ENCODE data around the gene CHRNA9. TPM values are rescaled to one million over a fixed set of nuclear protein-coding genes. Genes with fewer than 3 reads are reported as not detected.

Gene CHRNA9
- total RNA-seq, 3 donors from 2014 or later (not counting 1 experiment from before 2014, with no cell fraction given) = not detected

GRCh38 chr4:40328383-40328782, 6.8 kb upstream of the CHRNA9 start:
- Histone ChIP-seq H3K36me3 (ENCODE audit: control insufficient read depth, insufficient read depth, low read length) (no peaks in the 10 kb centered on the region), H3K9me3 (ENCODE audit: control insufficient read depth, insufficient read depth, low read length) (no peaks in the 10 kb centered on the region), H3K4me1 (ENCODE audit: control insufficient read depth, insufficient read depth, low read length) (no peaks in the 10 kb centered on the region), H3K4me3 (ENCODE audit: low read length) (no peak overlapping the region), H3K27ac (ENCODE audit: low read length) (no peak overlapping the region), H3K27me3 (ENCODE audit: control insufficient read depth, insufficient read depth, low read length) (no peaks in the 10 kb centered on the region)
- ATAC-seq (no peak), DNase-seq (no peak)
- Mint-ChIP-seq H3K4me1 (no peaks in the 10 kb centered on the region), H3K36me3 (no peaks in the 10 kb centered on the region), H3K27ac (no peak overlapping the region), H3K27me3 (ENCODE audit: low read depth in 2 of 2) (peaks cover 19 to 20% of the 10 kb centered on the region in 2 donors), H3K4me3 (no peak overlapping the region), H3K9me3 (no peaks in the 10 kb centered on the region)
- no peak for TF ChIP-seq CTCF (IDR thresholded peaks at IDR 0.05)
- intact Hi-C loops (cut with micrococcal nuclease) = no loop called here
- 100% methylated on average over 1 of the region's 1 CpG for WGBS (ENCODE audit: insufficient coverage)

- no peaks in the 10 kb centered on the region for H3K9me3 ChIP-seq (ENCODE audit: control insufficient read depth, insufficient read depth, low read length)
- H3K4me3 Mint-ChIP-seq = no peak overlapping the region
- TF ChIP-seq CTCF (IDR thresholded peaks at IDR 0.05) = no peak
- no peak overlapping the region for H3K27ac ChIP-seq (ENCODE audit: low read length)
- H3K27ac Mint-ChIP-seq = no peak overlapping the region
- WGBS (ENCODE audit: insufficient coverage) = 96% methylated on average over 6 of the region's 7 CpGs
- no peaks in the 10 kb centered on the region for H3K4me1 Mint-ChIP-seq
- H3K9me3 Mint-ChIP-seq = no peaks in the 10 kb centered on the region
- H3K27me3 ChIP-seq (ENCODE audit: control insufficient read depth, insufficient read depth, low read length) = no peaks in the 10 kb centered on the region
- DNase-seq (no peak), ATAC-seq (no peak)
- no peaks in the 10 kb centered on the region for H3K36me3 ChIP-seq (ENCODE audit: control insufficient read depth, insufficient read depth, low read length)
- intact Hi-C loops (cut with micrococcal nuclease) = no loop called here
- H3K36me3 Mint-ChIP-seq = no peaks in the 10 kb centered on the region
- peaks cover 20 to 24% of the 10 kb centered on the region in 2 donors for H3K27me3 Mint-ChIP-seq (ENCODE audit: low read depth in 2 of 2)
- H3K4me3 ChIP-seq (ENCODE audit: low read length) = no peak overlapping the region
- H3K4me1 ChIP-seq (ENCODE audit: control insufficient read depth, insufficient read depth, low read length) = no peaks in the 10 kb centered on the region
These were observed 5.3 kb upstream of the CHRNA9 start for GRCh38 chr4:40329805-40330204.

- intact Hi-C loops (cut with micrococcal nuclease) = no loop called here
- Histone ChIP-seq H3K27ac (ENCODE audit: low read length) (no peak overlapping the region), H3K4me3 (ENCODE audit: low read length) (no peak overlapping the region), H3K4me1 (ENCODE audit: control insufficient read depth, insufficient read depth, low read length) (no peaks in the 10 kb centered on the region), H3K36me3 (ENCODE audit: control insufficient read depth, insufficient read depth, low read length) (no peaks in the 10 kb centered on the region), H3K9me3 (ENCODE audit: control insufficient read depth, insufficient read depth, low read length) (no peaks in the 10 kb centered on the region), H3K27me3 (ENCODE audit: control insufficient read depth, insufficient read depth, low read length) (no peaks in the 10 kb centered on the region)
- ATAC-seq (no peak), DNase-seq (no peak)
- Mint-ChIP-seq H3K9me3 (no peaks in the 10 kb centered on the region), H3K4me1 (no peaks in the 10 kb centered on the region), H3K27ac (no peak overlapping the region), H3K36me3 (no peaks in the 10 kb centered on the region), H3K27me3 (ENCODE audit: low read depth in 2 of 2) (peaks cover 20 to 24% of the 10 kb centered on the region in 2 donors), H3K4me3 (no peak overlapping the region)
- no peak for TF ChIP-seq CTCF (IDR thresholded peaks at IDR 0.05)
- WGBS (ENCODE audit: insufficient coverage) = 92% methylated on average over 4 of the region's 7 CpGs
These were observed 4.6 kb upstream of the CHRNA9 start for GRCh38 chr4:40330536-40330935.

- Mint-ChIP-seq H3K4me1 (no peaks in the 10 kb centered on the region), H3K4me3 (no peak overlapping the region), H3K9me3 (no peaks in the 10 kb centered on the region), H3K36me3 (no peaks in the 10 kb centered on the region), H3K27ac (no peak overlapping the region), H3K27me3 (ENCODE audit: low read depth in 2 of 2) (peaks cover 24% of the 10 kb centered on the region in 2 donors)
- Histone ChIP-seq H3K4me1 (ENCODE audit: control insufficient read depth, insufficient read depth, low read length) (no peaks in the 10 kb centered on the region), H3K36me3 (ENCODE audit: control insufficient read depth, insufficient read depth, low read length) (no peaks in the 10 kb centered on the region), H3K9me3 (ENCODE audit: control insufficient read depth, insufficient read depth, low read length) (no peaks in the 10 kb centered on the region), H3K27ac (ENCODE audit: low read length) (no peak overlapping the region), H3K27me3 (ENCODE audit: control insufficient read depth, insufficient read depth, low read length) (no peaks in the 10 kb centered on the region), H3K4me3 (ENCODE audit: low read length) (no peak overlapping the region)
- DNase-seq = no peak
- intact Hi-C loops (cut with micrococcal nuclease) = no loop called here
- 90% methylated on average over 7 of the region's 8 CpGs for WGBS (ENCODE audit: insufficient coverage)
- ATAC-seq = no peak
- no peak for TF ChIP-seq CTCF (IDR thresholded peaks at IDR 0.05)
These were observed 3.9 kb upstream of the CHRNA9 start for GRCh38 chr4:40331101-40331745.
